ENCODE data around the gene CDKN2B-AS1.

CDKN2B-AS1 gene

GRCh38 chr9:22124263-22125011 lies 129.8 kb downstream of the CDKN2B-AS1 start:
- DNase-seq, result no peak

- DNase-seq, result no peak
These were observed 134.5 kb downstream of the CDKN2B-AS1 start for GRCh38 chr9:22129133-22129532.

GRCh38 chr9:22129633-22130032 lies 135.0 kb downstream of the CDKN2B-AS1 start:
- DNase-seq, result no peak

GRCh38 chr9:22131817-22132216 lies 137.2 kb downstream of the CDKN2B-AS1 start:
- DNase-seq, result no peak

- DNase-seq, result no peak
These were observed 139.8 kb downstream of the CDKN2B-AS1 start for GRCh38 chr9:22134390-22134789.

GRCh38 chr9:22136461-22137096 lies 142.0 kb downstream of the CDKN2B-AS1 start:
- no peak for DNase-seq

GRCh38 chr9:22138956-22139660 lies 144.5 kb downstream of the CDKN2B-AS1 start:
- no peak for DNase-seq

GRCh38 chr9:22141908-22142307 lies 147.3 kb downstream of the CDKN2B-AS1 start:
- no peak for DNase-seq

- no peak for DNase-seq
These were observed 148.1 kb downstream of the CDKN2B-AS1 start for GRCh38 chr9:22142671-22143070.

GRCh38 chr9:22143799-22144625 lies 149.4 kb downstream of the CDKN2B-AS1 start:
- DNase-seq, result no peak

GRCh38 chr9:22146604-22147003 lies 152.0 kb downstream of the CDKN2B-AS1 start:
- no peak for DNase-seq

- DNase-seq, result no peak
These were observed 153.4 kb downstream of the CDKN2B-AS1 start for GRCh38 chr9:22147813-22148527.

- DNase-seq, result no peak
These were observed 153.9 kb downstream of the CDKN2B-AS1 start for GRCh38 chr9:22148528-22148875.

- DNase-seq, result no peak
These were observed 154.5 kb downstream of the CDKN2B-AS1 start for GRCh38 chr9:22148876-22149637.

GRCh38 chr9:22154064-22154463 lies 159.5 kb downstream of the CDKN2B-AS1 start:
- no peak for DNase-seq

- no peak for DNase-seq
These were observed 162.0 kb downstream of the CDKN2B-AS1 start for GRCh38 chr9:22156586-22156985.

GRCh38 chr9:22157276-22157675 lies 162.7 kb downstream of the CDKN2B-AS1 start:
- no peak for DNase-seq

GRCh38 chr9:22157828-22158227 lies 163.2 kb downstream of the CDKN2B-AS1 start:
- no peak for DNase-seq

- no peak for DNase-seq
These were observed 163.7 kb downstream of the CDKN2B-AS1 start for GRCh38 chr9:22158271-22158670.

GRCh38 chr9:22158927-22159346 lies 164.3 kb downstream of the CDKN2B-AS1 start:
- DNase-seq, result no peak

GRCh38 chr9:22159586-22159985 lies 165.0 kb downstream of the CDKN2B-AS1 start:
- DNase-seq, result no peak

GRCh38 chr9:22160221-22160620 lies 165.6 kb downstream of the CDKN2B-AS1 start:
- DNase-seq, result no peak

Data from activated CD8-positive, alpha-beta memory T cell treated with anti-CD3 and anti-CD28 coated beads for 24 hours (primary cell).